NT2/D1 (cell line): ENCODE data around the gene SOX10.
A peak's percentile ranks its signal among the peaks of the same experiment; 100 is the strongest.

Experiments
- DNase-seq: peaks from one replicate; pipeline ENCODE4 v3.0.0-alpha.2; 2011; ENCODE audit warnings: low read depth, low spot score
- H3K27me3 ChIP-seq: 2 replicates; pipeline ENCODE4 v1.6.0; 2011; ENCODE audit warnings: mild to moderate bottlenecking; ENCODE audit not compliant: insufficient read length, insufficient read depth
- H3K36me3 ChIP-seq: 2 replicates; pipeline ENCODE4 v1.6.1; 2011; ENCODE audit warnings: mild to moderate bottlenecking, low read length, mixed read lengths; ENCODE audit not compliant: insufficient read depth, insufficient read length
- H3K4me1 ChIP-seq: 2 replicates; pipeline ENCODE4 v1.5.1; 2011; ENCODE audit not compliant: insufficient read depth, insufficient read length
- H3K4me3 ChIP-seq: 2 replicates; pipeline ENCODE4 v1.5.1; 2011; ENCODE audit warnings: low read depth; ENCODE audit not compliant: insufficient read length
- H3K9ac ChIP-seq: 2 replicates; pipeline ENCODE4 v1.6.0; 2011; ENCODE audit warnings: low read depth; ENCODE audit not compliant: insufficient read length
- H3K9me3 ChIP-seq: 2 replicates; pipeline ENCODE4 v1.5.1; 2011; ENCODE audit warnings: mild to moderate bottlenecking, low read length; ENCODE audit not compliant: insufficient read depth
- SUZ12 ChIP-seq: IDR thresholded peaks from 2 replicates; pipeline ENCODE4 v1.6.1; 2011; ENCODE audit not compliant: insufficient read length, insufficient read depth; ENCODE audit errors: extremely low read depth
- YY1 ChIP-seq: IDR thresholded peaks from 2 replicates; pipeline ENCODE4 v1.6.1; 2011; ENCODE audit not compliant: insufficient read length, insufficient read depth
- ZNF274 ChIP-seq: IDR thresholded peaks from 2 replicates; pipeline ENCODE4 v1.6.1; 2011; ENCODE audit warnings: mild to moderate bottlenecking, low read depth, low read length

Gene SOX10

DNA sequence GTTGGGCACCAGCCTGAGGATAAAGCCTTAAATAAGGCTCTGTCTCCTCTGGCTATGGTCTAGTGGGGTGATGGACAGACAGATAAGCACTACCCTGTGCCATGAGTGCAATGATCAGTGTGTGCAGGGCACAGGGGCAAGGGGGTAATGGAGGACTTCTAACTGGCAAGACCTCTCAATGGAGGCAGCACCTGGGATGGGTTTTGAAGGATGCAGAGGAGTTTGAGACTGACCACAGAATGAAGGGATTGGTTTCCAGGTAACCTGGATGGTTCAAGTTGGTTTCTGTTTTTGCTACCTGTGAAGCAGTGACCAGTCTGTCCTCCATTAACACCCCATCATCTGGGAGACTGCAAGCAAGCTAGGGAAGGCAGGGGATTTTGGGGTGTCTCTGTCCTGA is 45.0 kb upstream of the SOX10 start:
- peaks cover 19% of the 10 kb centered on the region for H3K4me1 ChIP-seq

DNA sequence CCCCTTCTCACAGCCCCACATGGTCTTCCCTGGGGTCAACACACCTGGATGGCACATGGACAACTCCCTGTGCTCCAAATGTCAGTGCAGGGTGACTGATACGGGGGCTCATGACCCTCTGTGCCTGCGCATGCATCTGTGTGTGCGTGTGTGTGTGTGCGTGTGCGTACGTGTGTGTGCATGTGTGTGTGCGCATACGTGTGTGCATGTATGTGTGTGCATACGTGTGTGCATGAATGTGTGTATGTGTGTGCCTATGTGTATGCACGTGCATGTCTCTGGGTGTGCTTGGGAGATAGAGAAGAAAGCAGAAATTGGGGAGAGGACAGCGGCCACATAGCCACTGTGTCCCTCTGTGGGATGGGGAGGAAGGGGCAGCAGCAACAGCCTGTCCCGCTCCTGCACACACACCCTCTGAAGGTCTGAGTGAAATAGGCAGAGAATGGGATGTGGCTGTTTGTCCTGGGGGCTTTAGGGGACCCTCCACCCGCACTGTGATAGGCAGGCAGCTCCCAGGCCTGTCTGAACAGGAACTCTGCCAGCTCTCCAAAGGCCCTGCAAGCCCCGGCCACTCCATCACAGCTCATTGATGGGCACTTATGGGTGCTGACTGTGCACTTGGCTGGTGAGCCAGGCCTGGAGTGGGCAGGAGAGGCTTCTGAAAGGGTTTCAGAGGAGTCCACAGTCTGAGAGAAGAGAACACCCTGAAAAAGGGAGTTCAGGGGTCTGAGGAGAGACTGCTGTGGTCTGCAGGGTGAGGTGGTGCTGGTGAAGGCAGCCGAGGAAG is 44.2 kb upstream of the SOX10 start:
- TF ChIP-seq ZNF274 (no peak), SUZ12 (no peak), YY1 (no peak)
- no peaks in the 10 kb centered on the region for H3K36me3 ChIP-seq
- no peak for DNase-seq
- H3K27me3 ChIP-seq: peaks cover 2% of the 10 kb centered on the region
- H3K9me3 ChIP-seq: no peaks in the 10 kb centered on the region
- H3K4me3 ChIP-seq: no peak overlapping the region
- peaks cover 13% of the 10 kb centered on the region for H3K4me1 ChIP-seq
- no peak overlapping the region for H3K9ac ChIP-seq

More for the DNA sequence above, 45.0 kb upstream of the SOX10 start:
- H3K9ac ChIP-seq: no peak overlapping the region
- no peaks in the 10 kb centered on the region for H3K9me3 ChIP-seq
- no peak for TF ChIP-seq YY1
- no peak for TF ChIP-seq SUZ12
- TF ChIP-seq ZNF274: no peak
- DNase-seq: no peak
- H3K4me3 ChIP-seq: no peak overlapping the region
- H3K36me3 ChIP-seq: no peaks in the 10 kb centered on the region
- peaks cover 2% of the 10 kb centered on the region for H3K27me3 ChIP-seq

DNA sequence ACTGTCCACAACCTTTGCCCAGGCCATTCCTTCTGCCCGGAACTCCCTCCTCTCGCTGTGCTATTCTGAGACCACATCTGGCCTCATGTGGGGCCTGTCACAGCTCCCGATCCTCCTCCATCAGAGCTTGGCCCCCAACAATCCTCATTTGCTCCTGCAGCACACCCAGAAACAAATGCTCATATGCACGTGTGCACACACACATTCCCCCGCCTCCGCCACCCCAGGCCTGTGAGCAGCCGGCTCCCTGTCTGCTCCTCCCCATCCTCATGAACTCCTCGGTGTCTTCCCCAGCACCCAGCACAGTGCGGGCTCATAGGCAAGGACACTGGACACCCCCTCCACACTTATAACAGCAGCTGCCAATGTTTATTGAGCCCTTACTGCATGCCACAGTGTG is 43.1 kb upstream of the SOX10 start:
- H3K27me3 ChIP-seq: peaks cover 2% of the 10 kb centered on the region
- no peak for DNase-seq
- no peaks in the 10 kb centered on the region for H3K36me3 ChIP-seq
- no peaks in the 10 kb centered on the region for H3K9me3 ChIP-seq
- H3K9ac ChIP-seq: no peak overlapping the region
- H3K4me1 ChIP-seq: peaks cover 7% of the 10 kb centered on the region
- TF ChIP-seq ZNF274: no peak
- no peak for TF ChIP-seq SUZ12
- TF ChIP-seq YY1: no peak
- no peak overlapping the region for H3K4me3 ChIP-seq

DNA sequence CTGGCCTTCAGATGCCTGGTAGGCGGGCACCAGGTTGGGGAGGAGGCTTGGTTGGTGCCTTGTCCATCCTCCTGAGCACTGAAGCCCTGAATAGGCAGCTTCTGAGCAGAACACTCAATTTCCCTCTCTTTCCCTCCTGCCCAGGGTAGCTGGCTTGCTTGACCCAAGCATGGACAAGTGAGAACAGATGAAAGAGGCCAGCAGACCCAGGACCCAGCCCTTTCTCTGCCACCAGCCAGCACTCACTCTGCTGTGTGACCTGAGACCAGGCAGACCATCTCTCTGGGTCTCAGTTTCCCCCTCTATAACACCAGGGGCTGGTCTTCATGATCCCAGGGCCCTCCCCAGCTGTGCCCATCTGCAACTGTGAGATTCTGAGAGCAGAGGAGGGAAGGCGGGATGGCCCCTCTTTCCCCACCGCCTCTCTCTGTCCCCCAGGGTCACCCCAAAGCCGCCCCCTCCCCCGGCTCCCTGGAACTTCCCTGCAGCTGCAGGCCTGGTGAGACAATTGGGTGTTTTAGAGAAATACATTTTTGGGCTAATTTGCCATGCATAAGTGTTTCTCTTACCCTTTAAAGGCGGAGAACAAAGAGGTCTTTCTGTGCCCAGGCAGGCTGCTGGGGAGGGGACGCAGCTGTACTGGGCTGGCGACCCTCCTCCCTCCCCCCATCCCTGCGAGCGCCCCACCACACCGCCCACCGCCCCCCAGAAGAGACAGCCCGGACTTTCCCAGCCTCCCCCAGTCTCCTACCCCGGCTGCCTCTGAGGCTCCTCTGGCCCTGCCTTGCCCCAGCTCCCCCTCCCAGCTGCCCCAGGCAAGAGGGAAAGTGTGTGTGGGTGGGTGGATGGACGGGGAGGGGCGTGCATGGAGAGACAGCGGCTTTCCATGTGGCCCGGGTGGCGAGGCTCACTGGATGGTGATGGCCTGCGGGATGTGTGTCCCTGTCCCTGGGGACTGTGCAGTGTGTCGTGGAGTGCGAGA is 42.1 kb upstream of the SOX10 start:
- peak overlapping the region; percentile 21 for H3K9ac ChIP-seq
- no peak for TF ChIP-seq YY1
- no peak overlapping the region for H3K4me3 ChIP-seq
- peaks cover 2% of the 10 kb centered on the region for H3K27me3 ChIP-seq
- DNase-seq: no peak
- H3K4me1 ChIP-seq: peaks cover 6% of the 10 kb centered on the region
- H3K9me3 ChIP-seq: no peaks in the 10 kb centered on the region
- no peaks in the 10 kb centered on the region for H3K36me3 ChIP-seq

DNA sequence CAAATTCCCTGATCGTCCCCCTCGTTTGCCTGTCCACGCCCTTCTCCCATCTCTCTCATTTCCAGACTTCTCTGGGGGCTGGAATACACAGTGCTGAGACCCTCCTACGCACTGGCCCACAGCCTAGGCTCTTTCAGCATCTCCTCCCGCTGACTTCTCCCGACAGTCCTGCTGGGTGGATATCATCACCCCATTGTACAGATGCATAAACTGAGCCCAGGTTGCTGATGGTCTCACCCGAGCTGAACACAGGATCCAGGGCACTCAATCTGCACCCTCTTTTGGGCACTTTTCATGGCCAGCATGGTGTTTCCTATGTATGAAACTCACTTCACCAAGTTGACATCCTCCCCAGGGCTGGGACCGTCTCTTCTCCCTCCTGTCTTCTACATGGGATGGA is 41.2 kb upstream of the SOX10 start:
- Histone ChIP-seq H3K4me3 (no peak overlapping the region), H3K9ac (no peak overlapping the region), H3K9me3 (no peaks in the 10 kb centered on the region), H3K36me3 (no peaks in the 10 kb centered on the region), H3K27me3 (peaks cover 2% of the 10 kb centered on the region), H3K4me1 (peaks cover 11% of the 10 kb centered on the region)
- no peak for DNase-seq
- TF ChIP-seq YY1 (no peak), SUZ12 (no peak)

DNA sequence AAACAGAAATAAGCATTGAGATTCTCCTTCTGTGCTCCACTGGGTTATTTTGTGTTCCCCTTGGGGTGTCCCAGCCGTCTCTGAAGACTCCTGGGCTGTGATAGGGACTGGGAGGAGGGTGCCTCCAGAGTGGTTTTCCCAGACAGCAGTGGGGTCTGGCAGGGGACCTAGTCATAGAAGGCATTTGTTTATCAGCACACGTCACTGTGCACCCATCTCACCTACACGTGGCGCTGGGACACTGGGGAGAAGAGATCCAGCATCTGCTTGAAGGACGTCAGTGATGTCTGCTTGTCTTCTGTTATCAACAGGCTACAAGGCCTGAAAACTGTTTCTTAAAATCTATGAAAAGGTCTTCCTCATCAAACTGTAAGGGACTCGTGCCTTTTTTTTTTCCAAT is 38.7 kb upstream of the SOX10 start:
- H3K4me1 ChIP-seq: peaks cover 16% of the 10 kb centered on the region
- peaks cover 2% of the 10 kb centered on the region for H3K27me3 ChIP-seq
- no peak overlapping the region for H3K4me3 ChIP-seq
- no peaks in the 10 kb centered on the region for H3K9me3 ChIP-seq
- DNase-seq: no peak
- H3K36me3 ChIP-seq: no peaks in the 10 kb centered on the region
- no peak overlapping the region for H3K9ac ChIP-seq
- no peak for TF ChIP-seq ZNF274
- TF ChIP-seq YY1: no peak
- no peak for TF ChIP-seq SUZ12

DNA sequence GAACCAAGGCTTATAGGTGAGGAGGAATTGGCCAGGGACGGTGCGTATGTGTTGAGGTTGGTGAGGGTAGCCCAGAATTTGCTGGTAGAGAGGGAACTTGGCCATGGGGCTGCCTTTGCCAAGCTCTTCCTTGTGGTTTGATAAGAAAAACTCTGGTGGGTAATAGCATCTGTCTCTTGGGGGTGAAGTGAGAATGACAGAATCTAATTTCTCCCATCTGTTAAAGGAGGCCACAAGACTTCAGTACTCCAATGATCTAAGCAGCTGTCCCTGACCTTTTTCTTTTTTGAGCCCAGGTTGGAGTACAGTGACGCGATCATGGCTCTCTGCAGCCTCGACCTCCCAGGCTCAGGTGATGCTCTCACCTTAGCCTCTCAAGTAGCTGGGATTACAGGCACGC is 36.9 kb upstream of the SOX10 start:
- no peak overlapping the region for H3K9ac ChIP-seq
- peaks cover 2% of the 10 kb centered on the region for H3K27me3 ChIP-seq
- H3K4me3 ChIP-seq: no peak overlapping the region
- no peak for TF ChIP-seq YY1
- no peak for TF ChIP-seq ZNF274
- TF ChIP-seq SUZ12: no peak
- no peaks in the 10 kb centered on the region for H3K9me3 ChIP-seq
- peaks cover 10% of the 10 kb centered on the region for H3K4me1 ChIP-seq
- no peaks in the 10 kb centered on the region for H3K36me3 ChIP-seq
- no peak for DNase-seq
